A673 (cell line): Measurements from ENCODE around the gene SSH2.

Experiments used
- CTCF ChIP-seq: fragments of 300-800, 200-600 bp; sonication (generic); conservative IDR thresholded peaks from 2 replicates; pipeline ENCODE4 v1.5.1; 2017; ENCODE audit warnings: low read depth, mild to moderate bottlenecking, antibody characterized with exemption, low read length, moderate library complexity, mixed read lengths
- EZH2 ChIP-seq: fragments of 200-600 bp; sonication (generic); IDR thresholded peaks from 2 replicates; pipeline ENCODE4 v1.6.1; 2017; ENCODE audit warnings: borderline replicate concordance, low read depth, mild to moderate bottlenecking, mixed read lengths, antibody characterized with exemption, low read length; ENCODE audit not compliant: poor library complexity, severe bottlenecking

- TF ChIP-seq EZH2 (no peak), CTCF (no peak)
Measured at GRCh38 chr17:29640413-29640812, 289.6 kb downstream of the SSH2 start.
